GM23248 (cell line): Measurements from ENCODE around the gene DPCD. TPM values are rescaled to one million over a fixed set of nuclear protein-coding genes. Genes with fewer than 3 reads are reported as not detected.

Experiments used
- DNase-seq: peaks from one replicate; pipeline ENCODE4 v3.0.0-alpha.2; 2015
- H2AFZ ChIP-seq: fragments of 200-600 bp; sonication (generic); 2 replicates; pipeline ENCODE4 v1.6.1; 2016; ENCODE audit warnings: antibody characterized with exemption
- H3F3A ChIP-seq: fragments of 200-600 bp; sonication (generic); 2 replicates; pipeline ENCODE4 v1.6.1; 2016; ENCODE audit warnings: mild to moderate bottlenecking, antibody characterized with exemption, mixed run types; ENCODE audit not compliant: insufficient read depth
- H3K27ac ChIP-seq: fragments of 200-600 bp; sonication (generic); 2 replicates; pipeline ENCODE4 v1.5.1; 2016; ENCODE audit warnings: mild to moderate bottlenecking
- H3K27me3 ChIP-seq: fragments of 200-600 bp; sonication (generic); replicated peaks from 2 replicates; pipeline ENCODE4 v1.6.1; 2016; ENCODE audit warnings: mild to moderate bottlenecking; ENCODE audit not compliant: insufficient read depth
- H3K36me3 ChIP-seq: fragments of 200-600 bp; sonication (generic); 2 replicates; pipeline ENCODE4 v1.6.1; 2016; ENCODE audit warnings: low read depth, mild to moderate bottlenecking
- H3K4me1 ChIP-seq: fragments of 200-600 bp; sonication (generic); 2 replicates; pipeline ENCODE4 v1.6.1; 2016; ENCODE audit warnings: mild to moderate bottlenecking; ENCODE audit not compliant: insufficient read depth
- H3K4me2 ChIP-seq: fragments of 200-600 bp; sonication (generic); one replicate; pipeline ENCODE4 v1.6.1; 2016; ENCODE audit warnings: mild to moderate bottlenecking; ENCODE audit not compliant: unreplicated experiment
- H3K4me3 ChIP-seq: fragments of 200-600 bp; sonication (generic); 2 replicates; pipeline ENCODE4 v1.5.1; 2016; ENCODE audit warnings: mild to moderate bottlenecking
- H3K79me2 ChIP-seq: fragments of 200-600 bp; sonication (generic); 2 replicates; pipeline ENCODE4 v1.6.1; 2016; ENCODE audit warnings: mild to moderate bottlenecking; ENCODE audit not compliant: insufficient read depth
- H3K9ac ChIP-seq: fragments of 200-600 bp; sonication (generic); 2 replicates; pipeline ENCODE4 v1.6.1; 2016; ENCODE audit warnings: mild to moderate bottlenecking
- H3K9me2 ChIP-seq: fragments of 200-600 bp; sonication (generic); 2 replicates; pipeline ENCODE4 v1.6.1; 2016; ENCODE audit warnings: mixed run types, mild to moderate bottlenecking, moderate library complexity; ENCODE audit not compliant: insufficient read depth
- H3K9me3 ChIP-seq: fragments of 200-600 bp; sonication (generic); one replicate; pipeline ENCODE4 v1.6.1; 2017; ENCODE audit warnings: low read depth
- H4K20me1 ChIP-seq: fragments of 200-600 bp; sonication (generic); 2 replicates; pipeline ENCODE4 v1.6.0; 2016; ENCODE audit not compliant: insufficient read depth
- EZH2 ChIP-seq: fragments of 200-600 bp; sonication (generic); IDR thresholded peaks from 2 replicates; pipeline ENCODE4 v1.6.1; 2018; ENCODE audit warnings: antibody characterized with exemption, mild to moderate bottlenecking; ENCODE audit not compliant: insufficient read depth, poor library complexity, severe bottlenecking
- EZH2phosphoT487 ChIP-seq: fragments of 200-600 bp; sonication (generic); IDR thresholded peaks from 2 replicates; pipeline ENCODE4 v1.6.1; 2018; ENCODE audit warnings: antibody characterized with exemption, moderate library complexity, mild to moderate bottlenecking, low read depth; ENCODE audit not compliant: insufficient read depth
- WGBS, 2 experiments: methylation state at CpG; one replicate each; pipeline ENCODE4 v1.1.6; 2015 to 2017; ENCODE audit warnings: low lambda C conversion rate in 2 of 2, low coverage in 1 of 2; ENCODE audit errors: missing lambda C conversion rate in 2 of 2; 5-methylcytosine and 5-hydroxymethylcytosine counted together
- in situ Hi-C: fragments of 300-500 bp; cut with MboI; formaldehyde crosslinking; loops from 2 replicates; pipeline ENCODE4 v1.15.0; 2020
- polyA plus RNA-seq: library from polyadenylated mRNA; unstranded; fragments of >200 nt; fragmentation: Nextera tagmentation; extraction: Ambion mirVana; gene quantifications from 2 replicates; pipeline ENCODE4 v1.2.1, GENCODE V29; 2016
- total RNA-seq: library from RNA; depleted of rRNA; stranded (reverse); fragments of >200 nt; shearing (Covaris generic); gene quantifications from 2 replicates; pipeline ENCODE4 v1.2.3, GENCODE V29; 2014

DPCD gene
- total and polyA plus RNA-seq, 2 experiments from 2014 or later = 57.9 to 59.9 TPM

DNA sequence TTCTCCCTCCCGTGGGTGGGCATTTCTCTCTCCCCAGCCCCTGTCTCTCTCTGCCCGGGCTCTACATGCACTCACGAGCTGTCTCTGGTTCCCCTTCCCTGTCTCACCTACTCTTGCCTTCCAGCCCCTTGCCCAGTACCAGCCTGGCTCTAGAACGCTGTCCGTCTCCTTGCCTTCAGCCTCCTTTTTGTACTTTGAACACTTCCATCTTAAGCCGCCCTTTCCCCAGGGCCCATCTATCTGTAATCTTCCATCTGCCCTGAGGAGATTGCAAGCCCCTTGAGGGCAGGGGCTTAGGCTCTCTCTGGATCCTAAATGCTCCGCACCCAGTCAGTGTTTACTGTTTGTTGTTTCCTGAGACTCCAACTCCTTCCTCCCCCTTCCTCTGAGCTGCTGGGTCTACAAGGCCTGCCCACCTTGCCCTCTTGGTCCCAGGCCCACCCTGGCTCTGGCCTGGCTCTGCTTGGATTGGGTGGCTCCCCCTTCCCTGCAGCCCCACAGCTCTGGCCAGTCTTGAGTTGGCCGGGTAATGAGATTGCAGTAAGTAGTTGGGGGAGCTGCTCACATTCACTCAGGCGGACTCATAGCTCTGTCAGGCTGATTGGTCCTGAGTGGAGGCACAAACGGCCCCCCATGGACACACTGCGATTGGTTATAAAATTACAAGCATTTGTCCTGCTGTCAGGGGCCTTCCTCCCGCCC is 28.4 kb upstream of the DPCD start:
- WGBS, 2 experiments = 59% methylated on average over 11 to 12 of the region's 12 CpGs
- Histone ChIP-seq H2AFZ (no peak overlapping the region), H3K4me3 (no peak overlapping the region), H3K36me3 (no peaks in the 10 kb centered on the region), H3K27me3 (no peaks in the 10 kb centered on the region), H3F3A (no peaks in the 10 kb centered on the region), H3K79me2 (no peaks in the 10 kb centered on the region), H3K27ac (no peak overlapping the region), H3K9ac (no peak overlapping the region), H3K4me2 (no peak overlapping the region), H3K9me3 (no peaks in the 10 kb centered on the region), H3K4me1 (no peaks in the 10 kb centered on the region; the same call in 1 of the 2 replicates), H4K20me1 (no peaks in the 10 kb centered on the region), H3K9me2 (no peaks in the 10 kb centered on the region)
- TF ChIP-seq EZH2 (no peak), EZH2phosphoT487 (no peak)
- in situ Hi-C loops = loop anchor here (10.0 kb wide), 1 partner anchor 345 kb away; no protein-coding TSS in a partner anchor
- DNase-seq = no peak

DNA sequence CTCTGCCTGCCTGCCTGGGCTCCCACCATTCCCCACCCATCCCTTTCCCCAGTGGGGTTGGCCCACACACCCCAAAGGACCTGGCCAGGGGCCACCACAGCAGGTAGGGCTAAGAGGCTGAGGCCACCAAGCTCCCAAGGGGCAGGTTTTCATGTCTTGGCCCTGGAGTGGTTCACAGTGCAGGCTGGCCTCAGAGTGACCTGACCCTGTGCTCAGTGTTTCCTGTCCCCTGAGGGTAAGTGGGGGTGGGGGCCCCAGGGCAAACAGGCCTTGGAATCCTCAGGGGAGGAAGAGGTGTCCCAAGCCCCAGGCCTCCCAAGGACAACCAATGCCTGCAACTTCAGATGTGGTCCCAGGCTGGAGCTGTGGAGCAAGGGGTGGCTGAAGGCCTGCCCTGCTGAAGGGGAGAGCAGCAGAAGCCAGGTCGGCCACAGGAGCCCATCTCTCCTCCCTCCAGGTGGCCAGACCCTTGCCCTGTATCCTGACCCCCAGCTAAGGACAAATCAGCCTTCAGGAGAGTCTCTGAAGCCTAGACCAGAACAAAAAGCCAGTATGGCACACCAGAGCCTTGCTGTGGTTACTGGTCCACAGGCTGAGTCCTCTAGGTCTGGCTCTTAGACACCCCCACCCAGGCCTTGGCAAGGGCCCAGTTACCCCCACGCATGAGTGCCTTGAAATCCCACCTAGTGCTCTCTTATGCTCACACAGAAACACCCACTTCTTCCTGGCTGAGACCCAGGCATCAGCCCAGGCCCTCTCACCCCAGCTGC is 27.6 kb upstream of the DPCD start:
- no peaks in the 10 kb centered on the region for H4K20me1 ChIP-seq
- in situ Hi-C loops = loop anchor here (10.0 kb wide), 1 partner anchor 346 kb away; no protein-coding TSS in a partner anchor
- TF ChIP-seq EZH2phosphoT487 (no peak), EZH2 (no peak)
- no peak overlapping the region for H3K27ac ChIP-seq
- DNase-seq = no peak
- H3K36me3 ChIP-seq = no peaks in the 10 kb centered on the region
- no peak overlapping the region for H3K4me2 ChIP-seq
- H3K4me3 ChIP-seq = no peak overlapping the region
- WGBS, 2 experiments = 3 to 11% methylated on average over 2 of the region's 2 CpGs
- no peaks in the 10 kb centered on the region for H3K79me2 ChIP-seq
- peaks cover 4% of the 10 kb centered on the region; the same call in 1 of the 2 replicates for H3K27me3 ChIP-seq
- no peak overlapping the region for H2AFZ ChIP-seq
- H3K9me2 ChIP-seq = no peaks in the 10 kb centered on the region
- no peaks in the 10 kb centered on the region for H3F3A ChIP-seq
- H3K9me3 ChIP-seq = no peaks in the 10 kb centered on the region
- H3K9ac ChIP-seq = no peak overlapping the region
- H3K4me1 ChIP-seq = no peaks in the 10 kb centered on the region; the same call in 1 of the 2 replicates

DNA sequence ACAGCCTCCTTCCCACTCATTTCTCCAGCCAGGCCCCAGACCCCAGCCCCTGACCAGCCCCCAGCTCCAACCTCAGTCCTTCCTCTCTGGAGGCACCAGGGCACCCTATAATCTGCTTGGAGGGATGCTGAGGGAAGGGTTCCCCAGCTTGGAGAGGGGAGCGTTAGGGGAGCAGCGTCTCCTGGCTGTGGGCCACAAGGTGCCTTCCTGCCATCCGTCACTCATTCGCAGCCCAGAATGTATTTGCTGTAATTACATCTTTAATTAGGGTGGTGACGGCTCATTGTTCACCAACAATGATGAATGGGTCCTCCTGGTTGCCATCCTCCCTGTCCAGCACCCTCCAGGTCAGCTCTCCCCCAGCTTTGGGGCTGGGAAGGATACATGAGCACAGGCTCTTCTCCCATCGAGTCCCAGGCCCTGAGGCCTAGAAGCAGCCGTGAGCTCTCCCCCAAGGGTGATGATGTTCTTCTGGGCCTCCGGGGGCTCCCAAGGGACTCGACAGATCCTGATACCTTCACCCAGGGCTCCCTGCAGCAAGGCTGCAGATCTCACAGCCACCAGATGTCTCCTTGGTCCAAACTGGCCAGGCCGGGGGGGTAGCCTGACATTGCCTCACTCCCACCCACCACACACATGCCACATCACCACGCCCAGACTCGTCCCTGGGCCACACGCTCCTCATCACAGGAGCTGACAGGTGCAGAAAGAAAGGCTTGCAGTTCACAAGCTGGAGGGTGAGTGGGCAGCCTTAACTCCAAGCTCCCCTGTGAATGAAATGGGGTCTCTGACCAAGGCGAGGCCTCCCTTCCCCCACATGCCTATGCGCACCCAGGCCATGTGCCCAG is 26.8 kb upstream of the DPCD start:
- H3K27me3 ChIP-seq = peaks cover 12% of the 10 kb centered on the region
- in situ Hi-C loops = loop anchor here (10.0 kb wide), 1 partner anchor 346 kb away; no protein-coding TSS in a partner anchor
- 54 to 59% methylated on average over 15 of the region's 15 CpGs for WGBS, 2 experiments
- H2AFZ ChIP-seq = no peak overlapping the region
- H3K4me2 ChIP-seq = no peak overlapping the region
- no peaks in the 10 kb centered on the region for H3K9me3 ChIP-seq
- H3K9ac ChIP-seq = no peak overlapping the region
- H3K36me3 ChIP-seq = no peaks in the 10 kb centered on the region
- no peak overlapping the region for H3K27ac ChIP-seq
- no peaks in the 10 kb centered on the region for H3F3A ChIP-seq
- H3K4me1 ChIP-seq = no peaks in the 10 kb centered on the region; the same call in 1 of the 2 replicates
- H3K4me3 ChIP-seq = no peak overlapping the region
- TF ChIP-seq EZH2phosphoT487 (no peak), EZH2 (no peak)
- H3K9me2 ChIP-seq = no peaks in the 10 kb centered on the region
- no peak for DNase-seq
- no peaks in the 10 kb centered on the region for H4K20me1 ChIP-seq
- no peaks in the 10 kb centered on the region for H3K79me2 ChIP-seq

DNA sequence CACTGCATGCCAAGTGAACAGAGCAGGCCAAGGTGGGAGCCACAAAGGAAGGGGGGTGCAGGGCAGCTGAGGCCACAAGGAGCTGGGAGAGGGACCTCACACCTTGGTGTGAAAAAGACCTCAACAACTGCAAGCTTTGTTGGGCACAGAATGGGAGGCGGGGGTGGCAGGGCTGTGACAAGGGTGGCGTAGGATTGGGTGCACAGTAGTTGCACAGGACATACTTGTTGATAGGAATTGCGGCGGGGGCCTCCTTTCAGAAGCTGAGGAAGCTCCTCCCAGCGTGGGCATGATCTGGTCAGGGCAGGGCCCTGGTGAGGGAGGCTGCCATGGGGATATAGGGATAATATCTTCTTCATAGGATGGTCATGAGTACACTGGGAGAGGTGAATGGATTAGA is 25.9 kb upstream of the DPCD start:
- H3K4me1 ChIP-seq = no peaks in the 10 kb centered on the region; the same call in 1 of the 2 replicates
- no peaks in the 10 kb centered on the region for H3K79me2 ChIP-seq
- in situ Hi-C loops = loop anchor here (10.0 kb wide), 1 partner anchor 347 kb away; no protein-coding TSS in a partner anchor
- no peaks in the 10 kb centered on the region for H4K20me1 ChIP-seq
- H2AFZ ChIP-seq = no peak overlapping the region
- no peak overlapping the region for H3K4me3 ChIP-seq
- peaks cover 16% of the 10 kb centered on the region for H3K27me3 ChIP-seq
- no peaks in the 10 kb centered on the region for H3K9me3 ChIP-seq
- H3K27ac ChIP-seq = no peak overlapping the region
- H3K36me3 ChIP-seq = no peaks in the 10 kb centered on the region
- H3K9me2 ChIP-seq = no peaks in the 10 kb centered on the region
- no peak for DNase-seq
- no peaks in the 10 kb centered on the region for H3F3A ChIP-seq
- no peak for TF ChIP-seq EZH2
- no peak for TF ChIP-seq EZH2phosphoT487
- H3K4me2 ChIP-seq = no peak overlapping the region
- 55 to 56% methylated on average over 5 of the region's 5 CpGs for WGBS, 2 experiments
- no peak overlapping the region for H3K9ac ChIP-seq
